ENCODE measurements around the gene SLC22A7. TPM values are rescaled to one million over a fixed set of nuclear protein-coding genes. Genes with fewer than 3 reads are reported as not detected.

Gene SLC22A7
- total and polyA plus RNA-seq, 4 experiments from 2014 or later: not detected

- Mint-ChIP-seq H3K4me1 (peaks cover 0 to 6% (median 4%) of the 10 kb centered on the region in 4 donors), H3K36me3 (no peaks in the 10 kb centered on the region), H3K27me3 (peaks cover 1 to 3% of the 10 kb centered on the region in 2 donors), H3K4me3 (no peak overlapping the region), H3K27ac (peak overlapping the region in 2 of 7 donors; percentile 10 to 55), H3K9me3 (no peaks in the 10 kb centered on the region)
- H3K27me3 ChIP-seq (ENCODE audit: insufficient read depth, low read length): no peaks in the 10 kb centered on the region
- no peak overlapping the region for H3K27ac ChIP-seq (ENCODE audit: low read depth, low read length)
- H3K9me3 ChIP-seq (ENCODE audit: control insufficient read depth in 1 of 2, low read length in 2 of 2): no peaks in the 10 kb centered on the region
- no peaks in the 10 kb centered on the region for H3K36me3 ChIP-seq (ENCODE audit: insufficient read depth, low read length)
- H3K4me3 ChIP-seq (ENCODE audit: low read length in 2 of 2): no peak overlapping the region
- CTCF ChIA-PET (ENCODE audit: partially characterized antibody): no interaction called here
- H3K4me1 ChIP-seq (ENCODE audit: insufficient read depth, low read length): peaks cover 8% of the 10 kb centered on the region
- intact Hi-C loops (cut with micrococcal nuclease): no loop called here
- no peak for DNase-seq
- POLR2A ChIA-PET (ENCODE audit: partially characterized antibody): no interaction called here
Observed at GRCh38 chr6:43303751-43304331, 5.8 kb downstream of the SLC22A7 start.

DNA sequence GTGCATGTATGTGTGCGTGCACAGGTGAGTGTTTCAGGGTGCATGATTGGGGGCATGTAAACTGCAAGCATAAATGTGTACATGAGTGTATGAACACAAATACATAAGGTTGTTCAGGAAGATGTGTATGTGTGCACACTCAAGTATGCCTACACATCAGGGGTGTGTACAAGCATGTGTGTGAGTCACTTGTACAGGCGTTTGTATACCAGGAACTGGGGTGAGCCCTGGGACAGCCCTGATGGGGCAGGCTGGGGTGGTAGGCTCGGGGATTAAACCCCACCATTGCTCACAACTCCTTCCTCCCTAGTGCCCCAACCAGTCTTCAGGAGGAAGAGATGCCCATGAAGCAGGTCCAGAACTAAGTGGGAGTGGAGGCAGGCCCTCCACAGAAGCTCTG lies 6.3 kb downstream of the SLC22A7 start:
- POLR2A ChIA-PET (ENCODE audit: partially characterized antibody): no interaction called here
- intact Hi-C loops (cut with micrococcal nuclease): no loop called here
- Histone ChIP-seq H3K27ac (ENCODE audit: low read depth, low read length) (no peak overlapping the region), H3K27me3 (ENCODE audit: insufficient read depth, low read length) (no peaks in the 10 kb centered on the region), H3K9me3 (ENCODE audit: control insufficient read depth in 1 of 2, low read length in 2 of 2) (no peaks in the 10 kb centered on the region), H3K36me3 (ENCODE audit: insufficient read depth, low read length) (no peaks in the 10 kb centered on the region), H3K4me3 (ENCODE audit: low read length in 2 of 2) (no peak overlapping the region), H3K4me1 (ENCODE audit: insufficient read depth, low read length) (peaks cover 13% of the 10 kb centered on the region)
- H3K4me3 Mint-ChIP-seq: no peak overlapping the region
- H3K4me1 Mint-ChIP-seq: peaks cover 3 to 11% (median 8%) of the 10 kb centered on the region in 4 donors
- H3K9me3 Mint-ChIP-seq: no peaks in the 10 kb centered on the region
- CTCF ChIA-PET (ENCODE audit: partially characterized antibody): no interaction called here
- DNase-seq: no peak
- H3K36me3 Mint-ChIP-seq: no peaks in the 10 kb centered on the region
- peak overlapping the region in 1 of 7 donors; percentile 10 for H3K27ac Mint-ChIP-seq
- H3K27me3 Mint-ChIP-seq: peaks cover 0 to 2% of the 10 kb centered on the region in 2 donors

- DNase-seq: no peak
- no peaks in the 10 kb centered on the region for H3K36me3 Mint-ChIP-seq
- CTCF ChIA-PET (ENCODE audit: partially characterized antibody): interaction anchor here (0.9 kb wide), 1 partner anchor 94 kb away, joined by 3 read pairs; no protein-coding TSS in a partner anchor
- Histone ChIP-seq H3K4me1 (ENCODE audit: insufficient read depth, low read length) (peaks cover 14% of the 10 kb centered on the region), H3K4me3 (ENCODE audit: low read length in 2 of 2) (no peak overlapping the region), H3K9me3 (ENCODE audit: control insufficient read depth in 1 of 2, low read length in 2 of 2) (no peaks in the 10 kb centered on the region), H3K27ac (ENCODE audit: low read depth, low read length) (no peak overlapping the region), H3K27me3 (ENCODE audit: insufficient read depth, low read length) (no peaks in the 10 kb centered on the region), H3K36me3 (ENCODE audit: insufficient read depth, low read length) (no peaks in the 10 kb centered on the region)
- H3K4me3 Mint-ChIP-seq: no peak overlapping the region
- intact Hi-C loops (cut with micrococcal nuclease): no loop called here
- POLR2A ChIA-PET (ENCODE audit: partially characterized antibody): no interaction called here
- H3K4me1 Mint-ChIP-seq: peaks cover 3 to 12% (median 9%) of the 10 kb centered on the region in 4 donors
- no peak overlapping the region for H3K27ac Mint-ChIP-seq
- H3K27me3 Mint-ChIP-seq: peaks cover 0 to 2% of the 10 kb centered on the region in 2 donors
- no peaks in the 10 kb centered on the region for H3K9me3 Mint-ChIP-seq
Observed at GRCh38 chr6:43304882-43305281, 6.8 kb downstream of the SLC22A7 start.

GRCh38 chr6:43306086-43306485 lies 8.0 kb downstream of the SLC22A7 start:
- Histone ChIP-seq H3K4me1 (ENCODE audit: insufficient read depth, low read length) (peaks cover 14% of the 10 kb centered on the region), H3K4me3 (ENCODE audit: low read length in 2 of 2) (no peak overlapping the region), H3K27me3 (ENCODE audit: insufficient read depth, low read length) (no peaks in the 10 kb centered on the region), H3K36me3 (ENCODE audit: insufficient read depth, low read length) (no peaks in the 10 kb centered on the region), H3K9me3 (ENCODE audit: control insufficient read depth in 1 of 2, low read length in 2 of 2) (no peaks in the 10 kb centered on the region), H3K27ac (ENCODE audit: low read depth, low read length) (no peak overlapping the region)
- Mint-ChIP-seq H3K4me1 (peaks cover 3 to 12% (median 8%) of the 10 kb centered on the region in 4 donors), H3K27me3 (no peaks in the 10 kb centered on the region), H3K27ac (no peak overlapping the region), H3K36me3 (peaks cover 0 to 3% of the 10 kb centered on the region in 2 donors), H3K9me3 (no peaks in the 10 kb centered on the region), H3K4me3 (no peak overlapping the region)
- ChIA-PET CTCF (ENCODE audit: partially characterized antibody) (no interaction called here), POLR2A (ENCODE audit: partially characterized antibody) (no interaction called here)
- DNase-seq: no peak
- intact Hi-C loops (cut with micrococcal nuclease): no loop called here

GRCh38 chr6:43307451-43308100 lies 9.5 kb downstream of the SLC22A7 start:
- Histone ChIP-seq H3K36me3 (ENCODE audit: insufficient read depth, low read length) (no peaks in the 10 kb centered on the region), H3K27me3 (ENCODE audit: insufficient read depth, low read length) (no peaks in the 10 kb centered on the region), H3K4me1 (ENCODE audit: insufficient read depth, low read length) (peaks cover 14% of the 10 kb centered on the region), H3K4me3 (ENCODE audit: low read length in 2 of 2) (no peak overlapping the region), H3K9me3 (ENCODE audit: control insufficient read depth in 1 of 2, low read length in 2 of 2) (no peaks in the 10 kb centered on the region), H3K27ac (ENCODE audit: low read depth, low read length) (no peak overlapping the region)
- POLR2A ChIA-PET (ENCODE audit: partially characterized antibody): interaction anchor here (0.9 to 2.2 kb wide), 7 partner anchors 24 to 121 kb away, joined by 3 to 12 read pairs (median 5); partner anchors contain the start of genes ABCC10, DNPH1 and ZNF318
- Mint-ChIP-seq H3K27me3 (no peaks in the 10 kb centered on the region), H3K4me3 (peak overlapping the region in 7 of 8 donors; percentile 7 to 69 (median 39)), H3K4me1 (peaks cover 3 to 12% (median 8%) of the 10 kb centered on the region in 4 donors), H3K36me3 (peaks cover 0 to 4% of the 10 kb centered on the region in 2 donors), H3K9me3 (no peaks in the 10 kb centered on the region), H3K27ac (peak overlapping the region in 2 of 7 donors; percentile 19 to 62)
- DNase-seq: no peak
- intact Hi-C loops (cut with micrococcal nuclease): loop anchor here (1.0 to 2.0 kb wide), 3 partner anchors 27 to 199 kb away; no protein-coding TSS in a partner anchor
- CTCF ChIA-PET (ENCODE audit: partially characterized antibody): interaction anchor here (0.9 to 3.6 kb wide), 14 partner anchors 10 to 189 kb away, joined by 3 to 49 read pairs (median 8); no protein-coding TSS in a partner anchor

DNA sequence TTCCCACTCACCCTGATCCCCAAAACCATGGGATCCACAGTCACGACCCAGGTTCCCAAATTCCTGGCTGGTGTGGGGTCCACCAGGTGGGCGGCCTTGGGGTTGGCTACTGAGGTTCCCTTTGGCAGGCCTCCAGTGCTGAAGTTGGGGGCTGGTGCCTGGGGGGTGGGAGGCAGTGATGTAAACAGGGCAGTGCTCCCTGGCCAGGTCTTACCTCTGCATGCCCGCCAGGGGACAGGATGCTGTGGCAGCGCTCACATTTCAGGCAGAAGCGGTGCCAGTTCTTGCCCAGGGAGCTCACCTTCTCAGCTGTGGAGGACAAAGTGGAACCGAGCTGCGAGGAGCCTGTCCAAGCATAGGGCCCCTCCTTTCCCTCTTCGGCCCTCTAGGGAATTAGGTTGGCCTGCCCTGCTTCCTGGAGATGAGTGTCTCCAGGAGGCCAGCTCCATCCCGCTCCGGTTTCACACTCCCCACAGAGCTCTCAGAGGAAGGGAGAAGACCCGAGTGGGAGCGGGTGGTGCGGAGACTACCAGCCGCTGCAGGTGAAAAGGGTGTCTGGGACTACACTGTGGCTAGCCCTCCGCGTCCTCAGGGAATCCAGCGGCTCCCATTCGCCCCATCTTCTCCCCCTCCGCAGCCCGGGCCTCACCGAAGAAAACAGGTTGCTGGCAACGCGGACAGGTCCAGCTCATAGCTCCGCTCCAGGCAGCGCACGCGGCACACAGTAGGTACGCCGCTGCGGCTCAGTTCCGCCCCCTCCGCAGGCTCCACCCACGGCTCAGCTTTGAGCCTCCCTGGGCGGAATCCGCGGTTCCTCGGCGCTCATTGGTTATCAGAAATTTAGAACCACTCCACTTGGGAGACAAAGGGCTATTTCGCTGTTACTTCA lies 10.3 kb downstream of the SLC22A7 start, which contains the start of gene CRIP3:
Gene CRIP3 (minus strand): TSS at position 726 of the 889 bp plus-strand sequence. CDS start 34 bp downstream, at position 692.
- H3K4me1 Mint-ChIP-seq: peaks cover 3 to 12% (median 8%) of the 10 kb centered on the region in 4 donors
- POLR2A ChIA-PET (ENCODE audit: partially characterized antibody): interaction anchor here (0.9 to 2.2 kb wide), 8 partner anchors 8 to 120 kb away, joined by 3 to 12 read pairs (median 5); partner anchors contain the start of genes ABCC10, DNPH1 and ZNF318
- Histone ChIP-seq H3K9me3 (ENCODE audit: control insufficient read depth in 1 of 2, low read length in 2 of 2) (no peaks in the 10 kb centered on the region), H3K4me3 (ENCODE audit: low read length in 2 of 2) (peak within 1 kb of the TSS; percentile 42 to 43), H3K27ac (ENCODE audit: low read depth, low read length) (no peak within 1 kb of the TSS), H3K4me1 (ENCODE audit: insufficient read depth, low read length) (peaks cover 14% of the 10 kb centered on the region), H3K36me3 (ENCODE audit: insufficient read depth, low read length) (no peaks in the 10 kb centered on the region), H3K27me3 (ENCODE audit: insufficient read depth, low read length) (no peaks in the 10 kb centered on the region)
- intact Hi-C loops (cut with micrococcal nuclease): loop anchor here (1.0 to 2.0 kb wide), 3 partner anchors 26 to 198 kb away; no protein-coding TSS in a partner anchor
- CTCF ChIA-PET (ENCODE audit: partially characterized antibody): interaction anchor here (0.7 to 3.6 kb wide), 20 partner anchors 9 to 196 kb away, joined by 3 to 49 read pairs (median 4); partner anchors contain the start of genes TJAP1 and ZNF318
- H3K27me3 Mint-ChIP-seq: no peaks in the 10 kb centered on the region
- H3K27ac Mint-ChIP-seq: peak within 1 kb of the TSS in 6 of 7 donors; percentile 17 to 88 (median 52)
- H3K4me3 Mint-ChIP-seq: peak within 1 kb of the TSS; percentile 75 to 89 (median 84)
- H3K36me3 Mint-ChIP-seq: peaks cover 0 to 4% of the 10 kb centered on the region in 2 donors
- DNase-seq: peak; percentile 42 to 63 (median 46)
- H3K9me3 Mint-ChIP-seq: no peaks in the 10 kb centered on the region
